OCI-M1 (cell line): Measurements from ENCODE around the gene FAM117A.
"Not testable (repeated sequence)": the region's sequence is repeated elsewhere in the genome, so short reads cannot be mapped to it uniquely, and the experiment has no call there.

Source experiments
- DNase-seq: peaks from one replicate; lab custom pipeline; 2025; lab: John Stamatoyannopoulos, UW

FAM117A gene

GRCh38 chr17:49677933-49678847, 85.7 kb downstream of the FAM117A start, which contains the start of gene SPOP:
TSS of gene SPOP (minus strand) at chr17:49678097. CDS start at chr17:49622810, 55,287 bp downstream.
- peak; percentile 99 for DNase-seq

GRCh38 chr17:49677134-49677932, 86.6 kb downstream of the FAM117A start:
- DNase-seq: peak; percentile 96

GRCh38 chr17:49676276-49676868, 87.6 kb downstream of the FAM117A start:
- peak; percentile 89 for DNase-seq

GRCh38 chr17:49674507-49674906, 89.4 kb downstream of the FAM117A start:
- DNase-seq: no peak

- not testable (repeated sequence) for DNase-seq
These were observed 90.3 kb downstream of the FAM117A start for GRCh38 chr17:49673679-49674078.

- no peak for DNase-seq
These were observed 93.3 kb downstream of the FAM117A start for GRCh38 chr17:49670641-49671040.

GRCh38 chr17:49670002-49670401, 93.9 kb downstream of the FAM117A start:
- DNase-seq: no peak

- no peak for DNase-seq
These were observed 96.1 kb downstream of the FAM117A start for GRCh38 chr17:49667854-49668253.

- DNase-seq: no peak
These were observed 99.2 kb downstream of the FAM117A start for GRCh38 chr17:49664706-49665211.
